ENCODE results near the gene RBMY1E. TPM values are rescaled to one million over a fixed set of nuclear protein-coding genes. Genes with fewer than 3 reads are reported as not detected.
"Not testable (repeated sequence)": the region's sequence is repeated elsewhere in the genome, so short reads cannot be mapped to it uniquely, and the experiment has no call there.

Gene RBMY1E
- total RNA-seq (not detected), polyA plus RNA-seq (not detected)

GRCh38 chrY:21917932-21918331 is at the start of gene RBMY1E:
RBMY1E (minus strand) TSS chrY:21918032; CDS start chrY:21916054, 1,978 bp downstream.
- not testable (repeated sequence) for H3K36me3 ChIP-seq (ENCODE audit: control insufficient read depth in 4 of 4, insufficient read depth in 3 of 4, low read depth in 1 of 4, low read length in 3 of 4); H3K27me3 ChIP-seq (ENCODE audit: control insufficient read depth in 4 of 4, insufficient read depth in 4 of 4, low read length in 3 of 4); DNase-seq (ENCODE audit: low spot score); H3K4me3 ChIP-seq (ENCODE audit: low read depth in 1 of 3, low read length in 3 of 3); H3K9ac ChIP-seq (ENCODE audit: low read depth in 1 of 2, low read length in 2 of 2); H3K4me1 ChIP-seq (ENCODE audit: control insufficient read depth in 4 of 4, insufficient read depth in 4 of 4, low read length in 3 of 4); H3K9me3 ChIP-seq (ENCODE audit: control insufficient read depth in 4 of 4, low read length in 3 of 4); H3K27ac ChIP-seq (ENCODE audit: low read depth in 1 of 2, low read length in 2 of 2)
- no CpG with 5 or more reads among the region's 29 CpGs for WGBS

DNA sequence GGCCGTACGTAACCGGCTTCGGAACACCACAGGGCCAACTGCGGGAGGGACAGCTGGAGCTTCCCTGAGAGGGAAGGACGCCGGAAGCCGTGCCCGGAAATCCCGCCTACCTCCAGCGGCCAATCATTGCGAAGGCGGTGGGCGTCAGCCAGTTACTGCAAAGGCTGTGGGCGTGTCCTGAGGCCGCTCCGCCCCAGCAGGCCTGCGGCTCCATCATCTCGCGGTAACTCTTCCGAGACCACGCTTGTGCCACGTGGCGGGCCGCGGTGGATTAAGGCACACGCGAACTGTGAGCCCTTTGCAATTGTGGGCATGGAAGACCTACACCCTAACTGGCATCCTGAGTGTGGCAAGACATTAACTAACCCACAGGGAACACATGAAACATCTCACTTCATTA is 23.4 kb downstream of the RBMY1E start, which contains the start of gene RBMY1D:
Gene RBMY1D (minus strand): TSS at position 101 of the 400 bp plus-strand sequence. CDS start 2,013 bp downstream, outside the sequence.
- not testable (repeated sequence) for DNase-seq (ENCODE audit: low spot score); H3K4me3 ChIP-seq (ENCODE audit: low read depth in 1 of 3, low read length in 3 of 3); H3K9ac ChIP-seq (ENCODE audit: low read depth in 1 of 2, low read length in 2 of 2); H3K4me1 ChIP-seq (ENCODE audit: control insufficient read depth in 4 of 4, insufficient read depth in 4 of 4, low read length in 3 of 4); H3K27me3 ChIP-seq (ENCODE audit: control insufficient read depth in 4 of 4, insufficient read depth in 4 of 4, low read length in 3 of 4); H3K36me3 ChIP-seq (ENCODE audit: control insufficient read depth in 4 of 4, insufficient read depth in 3 of 4, low read depth in 1 of 4, low read length in 3 of 4); H3K27ac ChIP-seq (ENCODE audit: low read depth in 1 of 2, low read length in 2 of 2); H3K9me3 ChIP-seq (ENCODE audit: control insufficient read depth in 4 of 4, low read length in 3 of 4)
- no CpG with 5 or more reads among the region's 28 CpGs for WGBS

DNA sequence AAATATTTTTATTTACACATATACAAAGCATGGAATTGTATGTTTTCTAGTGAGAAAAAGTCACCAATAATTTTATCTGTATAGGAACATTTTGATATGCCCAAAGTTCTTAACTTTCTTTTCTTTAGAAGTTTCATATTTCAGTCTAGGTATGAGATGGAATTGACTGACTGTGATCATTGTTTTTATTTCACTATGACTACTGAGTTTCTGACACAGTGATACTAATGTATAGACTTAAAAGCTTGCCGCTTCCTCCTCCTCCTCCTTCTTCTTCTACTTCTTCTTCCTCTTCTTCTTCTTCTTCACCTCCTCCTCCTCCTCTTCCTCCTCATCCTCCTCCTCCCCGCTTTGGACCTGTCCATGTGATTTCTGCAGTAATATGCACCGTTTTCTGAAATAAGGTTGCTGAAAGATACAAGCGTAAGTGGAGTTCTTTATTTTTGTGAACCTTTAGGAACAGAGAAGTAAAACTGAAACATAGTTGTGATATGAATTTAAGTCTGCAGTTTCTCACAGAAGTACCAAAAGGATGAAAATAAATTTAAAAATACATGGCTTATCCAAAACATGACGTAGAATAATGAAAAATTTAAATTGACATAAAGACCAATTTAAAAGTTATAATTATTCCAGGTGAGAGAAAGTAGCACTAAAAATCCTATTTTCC is 48.3 kb downstream of the RBMY1E start:
- WGBS, result no CpG with 5 or more reads among the region's 5 CpGs
- H3K27me3 ChIP-seq (ENCODE audit: control insufficient read depth in 4 of 4, insufficient read depth in 4 of 4, low read length in 3 of 4); H3K36me3 ChIP-seq (ENCODE audit: control insufficient read depth in 4 of 4, insufficient read depth in 3 of 4, low read depth in 1 of 4, low read length in 3 of 4); H3K9me3 ChIP-seq (ENCODE audit: control insufficient read depth in 4 of 4, low read length in 3 of 4); DNase-seq (ENCODE audit: low spot score); H3K4me3 ChIP-seq (ENCODE audit: low read depth in 1 of 3, low read length in 3 of 3); H3K4me1 ChIP-seq (ENCODE audit: control insufficient read depth in 4 of 4, insufficient read depth in 4 of 4, low read length in 3 of 4); H3K9ac ChIP-seq (ENCODE audit: low read depth in 1 of 2, low read length in 2 of 2); H3K27ac ChIP-seq (ENCODE audit: low read depth in 1 of 2, low read length in 2 of 2): not testable (repeated sequence)

Other genes starting within 250 kb of the RBMY1E start
- gene RBMY1D, start 23.5 kb downstream of the RBMY1E start, total RNA-seq, result not detected
- not detected for gene RBMY1D, start 23.5 kb downstream of the RBMY1E start, polyA plus RNA-seq

All from liver (tissue), 9 donors.